GM12873 (cell line): Measurements from ENCODE around the gene SLC37A3.

Experiments
- TF ChIP-seq, protein P1 (sequence below): IDR thresholded peaks from 2 replicates; pipeline ENCODE4 v1.5.1; 2012; ENCODE audit warnings: low read depth, mild to moderate bottlenecking, moderate library complexity, low read length, control low read depth; ENCODE audit not compliant: insufficient read depth; ENCODE audit errors: missing control alignments

The SLC37A3 gene

DNA sequence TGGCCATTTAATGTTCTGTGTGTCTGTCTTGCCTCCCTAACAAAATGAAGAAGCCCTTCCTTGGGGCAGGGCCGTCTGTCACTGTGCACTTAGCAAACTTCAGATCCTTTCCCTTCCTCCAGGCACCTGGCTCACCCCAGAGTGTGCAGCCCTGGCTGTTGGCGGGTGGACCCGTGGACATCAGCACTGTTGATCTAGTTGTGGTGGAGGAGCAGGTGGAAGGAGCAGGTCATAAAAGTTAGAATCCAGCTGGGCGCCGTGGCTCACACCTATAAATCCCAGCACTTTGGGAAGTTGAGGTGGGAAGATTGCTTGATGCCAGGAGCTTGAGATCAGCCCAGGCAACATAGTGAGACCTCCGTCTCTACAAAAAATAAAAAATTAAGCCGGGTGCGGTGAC, 18.2 kb upstream of the SLC37A3 start:
- TF ChIP-seq, protein P1, sequence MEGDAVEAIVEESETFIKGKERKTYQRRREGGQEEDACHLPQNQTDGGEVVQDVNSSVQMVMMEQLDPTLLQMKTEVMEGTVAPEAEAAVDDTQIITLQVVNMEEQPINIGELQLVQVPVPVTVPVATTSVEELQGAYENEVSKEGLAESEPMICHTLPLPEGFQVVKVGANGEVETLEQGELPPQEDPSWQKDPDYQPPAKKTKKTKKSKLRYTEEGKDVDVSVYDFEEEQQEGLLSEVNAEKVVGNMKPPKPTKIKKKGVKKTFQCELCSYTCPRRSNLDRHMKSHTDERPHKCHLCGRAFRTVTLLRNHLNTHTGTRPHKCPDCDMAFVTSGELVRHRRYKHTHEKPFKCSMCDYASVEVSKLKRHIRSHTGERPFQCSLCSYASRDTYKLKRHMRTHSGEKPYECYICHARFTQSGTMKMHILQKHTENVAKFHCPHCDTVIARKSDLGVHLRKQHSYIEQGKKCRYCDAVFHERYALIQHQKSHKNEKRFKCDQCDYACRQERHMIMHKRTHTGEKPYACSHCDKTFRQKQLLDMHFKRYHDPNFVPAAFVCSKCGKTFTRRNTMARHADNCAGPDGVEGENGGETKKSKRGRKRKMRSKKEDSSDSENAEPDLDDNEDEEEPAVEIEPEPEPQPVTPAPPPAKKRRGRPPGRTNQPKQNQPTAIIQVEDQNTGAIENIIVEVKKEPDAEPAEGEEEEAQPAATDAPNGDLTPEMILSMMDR = no peak

DNA sequence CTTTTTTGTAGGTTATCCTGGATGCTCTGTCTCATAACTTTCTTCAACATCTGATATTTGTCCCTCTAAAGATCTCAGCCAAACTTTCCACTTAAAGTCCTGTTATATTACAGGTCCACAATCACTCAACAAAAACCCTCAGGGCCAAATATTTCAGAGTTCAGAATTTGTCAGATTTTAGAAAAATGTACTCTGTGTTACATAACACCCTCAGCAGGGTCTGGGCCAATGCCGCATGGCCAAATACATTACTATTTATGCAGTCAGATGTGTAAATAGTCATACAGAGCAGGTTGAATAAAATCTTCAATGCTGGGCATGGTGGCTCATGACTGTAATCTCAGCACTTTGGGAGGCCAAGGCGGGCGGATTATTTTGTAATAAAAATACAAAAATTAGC, 17.0 kb upstream of the SLC37A3 start:
- TF ChIP-seq, protein P1 = no peak

GRCh38 chr7:140404565-140405065, 6.3 kb upstream of the SLC37A3 start:
- TF ChIP-seq, protein P1 = no peak

- TF ChIP-seq, protein P1 = no peak
These were observed 5.7 kb upstream of the SLC37A3 start, which contains the start of gene RAB19 for GRCh38 chr7:140403878-140404564. RAB19 (plus strand) TSS chr7:140404058; CDS start chr7:140407647, 3,589 bp downstream.

- TF ChIP-seq, protein P1 = no peak
These were observed 4.0 kb upstream of the SLC37A3 start for GRCh38 chr7:140402178-140402835.

DNA sequence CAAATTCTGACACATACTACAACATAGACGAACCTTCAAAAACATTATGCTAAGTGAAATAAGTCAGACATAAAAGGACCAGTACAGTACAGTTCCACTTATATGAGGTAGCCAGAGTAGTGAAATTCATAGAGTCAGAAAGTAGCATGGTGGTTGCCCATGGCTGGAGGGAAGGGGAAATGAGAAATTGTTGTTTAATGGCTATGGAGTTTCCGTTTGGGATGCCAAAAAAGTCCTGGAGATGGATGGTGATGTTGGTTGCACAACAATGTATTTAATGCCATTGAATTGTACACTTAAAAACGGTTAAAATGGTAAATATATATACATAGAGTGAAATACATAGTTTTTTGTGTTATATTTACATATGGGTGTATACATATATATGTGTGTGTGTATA, 2.1 kb upstream of the SLC37A3 start:
- TF ChIP-seq, protein P1 = no peak

GRCh38 chr7:140398821-140399220, 491 bp upstream of the SLC37A3 start:
- TF ChIP-seq, protein P1 = no peak
